ENCODE measurements around the gene SMARCA2.

Gene SMARCA2

DNA sequence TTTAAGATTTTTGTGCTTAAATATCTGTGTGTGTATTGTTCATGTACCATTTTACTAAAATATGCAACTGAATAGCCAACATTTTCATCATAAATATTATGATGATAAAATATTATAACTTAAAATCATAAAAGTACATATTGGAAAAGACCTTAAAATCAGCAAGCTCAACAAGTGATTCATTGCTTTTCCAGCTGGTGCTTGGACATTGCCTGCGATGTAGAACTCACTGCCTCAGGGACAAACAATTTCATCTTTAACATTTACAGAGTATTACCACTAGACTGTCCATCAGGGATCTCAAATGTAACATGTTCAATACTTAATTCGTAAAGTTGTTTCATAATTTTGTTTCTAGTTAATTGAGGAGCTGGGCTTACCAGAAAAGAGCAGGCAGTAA, 17.5 kb upstream of the SMARCA2 start:
- Mint-ChIP-seq H3K4me3 (no peak overlapping the region), H3K36me3 (ENCODE audit: low read depth) (no peaks in the 10 kb centered on the region), H3K4me1 (ENCODE audit: low read depth) (no peaks in the 10 kb centered on the region), H3K27ac (no peak overlapping the region), H3K9me3 (no peaks in the 10 kb centered on the region), H3K27me3 (ENCODE audit: low read depth) (peaks cover 18% of the 10 kb centered on the region)

DNA sequence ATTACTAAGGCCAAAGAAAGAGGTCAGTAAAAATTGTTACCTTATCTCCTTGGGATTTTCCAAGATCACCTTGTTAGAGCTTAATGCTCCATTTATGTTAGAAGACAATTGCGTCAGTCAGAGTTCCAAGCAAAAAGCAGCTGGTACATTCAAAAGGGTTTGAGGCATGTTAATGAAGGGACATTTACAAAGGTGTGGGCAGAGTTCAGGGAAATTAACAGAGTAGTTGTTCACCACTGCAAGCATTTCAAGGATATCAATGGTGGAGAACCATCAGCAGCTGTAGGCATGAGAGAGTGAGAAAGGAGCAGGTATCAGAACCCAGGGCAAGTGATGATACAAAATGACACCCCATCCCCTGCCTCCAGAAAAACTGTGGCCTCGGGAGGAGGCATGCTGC, 17.0 kb upstream of the SMARCA2 start:
- H3K4me1 Mint-ChIP-seq (ENCODE audit: low read depth): no peaks in the 10 kb centered on the region
- H3K36me3 Mint-ChIP-seq (ENCODE audit: low read depth): no peaks in the 10 kb centered on the region
- H3K27me3 Mint-ChIP-seq (ENCODE audit: low read depth): peaks cover 18% of the 10 kb centered on the region
- H3K9me3 Mint-ChIP-seq: no peaks in the 10 kb centered on the region
- no peak overlapping the region for H3K27ac Mint-ChIP-seq
- H3K4me3 Mint-ChIP-seq: no peak overlapping the region

DNA sequence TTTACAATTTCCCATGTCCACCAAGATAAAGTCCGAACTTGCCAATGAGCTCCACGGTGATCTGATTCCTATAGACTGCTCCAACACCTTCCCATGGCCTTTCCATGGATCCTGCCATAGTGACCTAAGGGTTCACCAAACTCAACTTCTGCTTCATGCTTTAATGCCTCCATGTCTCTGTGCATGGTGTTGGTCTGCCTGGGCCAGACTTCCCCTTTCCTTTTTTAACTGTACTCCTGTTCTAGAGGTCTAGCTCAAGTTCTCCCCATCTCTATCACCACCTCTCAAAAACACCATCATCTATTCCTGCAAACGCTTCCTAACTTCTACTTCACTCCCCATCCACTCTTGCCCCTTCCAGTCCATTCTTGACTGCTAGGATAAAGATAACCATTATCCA, 14.8 kb upstream of the SMARCA2 start:
- peaks cover 24% of the 10 kb centered on the region for H3K27me3 Mint-ChIP-seq (ENCODE audit: low read depth)
- no peaks in the 10 kb centered on the region for H3K36me3 Mint-ChIP-seq (ENCODE audit: low read depth)

DNA sequence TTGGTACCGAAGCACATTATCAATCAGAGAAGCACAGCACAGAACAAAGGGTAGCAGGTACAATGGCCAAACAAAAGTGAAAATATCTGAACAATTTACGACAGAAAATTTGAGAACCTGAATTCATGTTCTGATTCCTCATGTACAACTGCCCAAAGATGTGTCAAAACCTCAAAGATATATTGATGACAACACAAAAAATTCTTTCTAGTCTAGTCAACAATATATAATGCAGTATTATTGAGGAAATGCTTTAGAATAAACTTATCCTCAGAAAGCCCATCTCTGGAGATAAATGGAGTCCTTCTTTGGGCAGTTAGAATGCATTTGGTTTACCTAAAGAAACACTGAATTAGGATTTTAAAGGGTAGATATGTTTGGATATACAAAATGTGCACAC, 6.8 kb upstream of the SMARCA2 start:
- no peaks in the 10 kb centered on the region for H3K36me3 Mint-ChIP-seq (ENCODE audit: low read depth)

More for the DNA sequence above, 14.8 kb upstream of the SMARCA2 start:
- no peak overlapping the region for H3K4me3 Mint-ChIP-seq
- H3K9me3 Mint-ChIP-seq: no peaks in the 10 kb centered on the region
- H3K4me1 Mint-ChIP-seq (ENCODE audit: low read depth): peaks cover 2% of the 10 kb centered on the region
- no peak overlapping the region for H3K27ac Mint-ChIP-seq

GRCh38 chr9:2012347-2012746, 2.8 kb upstream of the SMARCA2 start:
- peaks cover 31% of the 10 kb centered on the region for H3K4me1 Mint-ChIP-seq (ENCODE audit: low read depth)

More for the DNA sequence above, 6.8 kb upstream of the SMARCA2 start:
- Mint-ChIP-seq H3K9me3 (no peaks in the 10 kb centered on the region), H3K27me3 (ENCODE audit: low read depth) (peaks cover 41% of the 10 kb centered on the region), H3K27ac (no peak overlapping the region), H3K4me3 (no peak overlapping the region), H3K4me1 (ENCODE audit: low read depth) (peaks cover 23% of the 10 kb centered on the region)

GRCh38 chr9:2013743-2014475, 1.2 kb upstream of the SMARCA2 start:
- Mint-ChIP-seq H3K27me3 (ENCODE audit: low read depth) (peaks cover 31% of the 10 kb centered on the region), H3K4me3 (peak overlapping the region; percentile 96), H3K4me1 (ENCODE audit: low read depth) (peaks cover 42% of the 10 kb centered on the region), H3K36me3 (ENCODE audit: low read depth) (peaks cover 8% of the 10 kb centered on the region), H3K9me3 (no peaks in the 10 kb centered on the region), H3K27ac (peak overlapping the region; percentile 39)

More at GRCh38 chr9:2012347-2012746, 2.8 kb upstream of the SMARCA2 start:
- Mint-ChIP-seq H3K27ac (no peak overlapping the region), H3K27me3 (ENCODE audit: low read depth) (peaks cover 31% of the 10 kb centered on the region), H3K9me3 (no peaks in the 10 kb centered on the region), H3K4me3 (no peak overlapping the region), H3K36me3 (ENCODE audit: low read depth) (peaks cover under 1% of the 10 kb centered on the region)

- Mint-ChIP-seq H3K9me3 (no peaks in the 10 kb centered on the region), H3K27me3 (ENCODE audit: low read depth) (peaks cover 27% of the 10 kb centered on the region), H3K36me3 (ENCODE audit: low read depth) (peaks cover 8% of the 10 kb centered on the region), H3K4me1 (ENCODE audit: low read depth) (peaks cover 57% of the 10 kb centered on the region), H3K27ac (peak overlapping the region; percentile 100), H3K4me3 (peak overlapping the region; percentile 96)
These were observed 647 bp downstream of the SMARCA2 start for GRCh38 chr9:2015581-2016407.

DNA sequence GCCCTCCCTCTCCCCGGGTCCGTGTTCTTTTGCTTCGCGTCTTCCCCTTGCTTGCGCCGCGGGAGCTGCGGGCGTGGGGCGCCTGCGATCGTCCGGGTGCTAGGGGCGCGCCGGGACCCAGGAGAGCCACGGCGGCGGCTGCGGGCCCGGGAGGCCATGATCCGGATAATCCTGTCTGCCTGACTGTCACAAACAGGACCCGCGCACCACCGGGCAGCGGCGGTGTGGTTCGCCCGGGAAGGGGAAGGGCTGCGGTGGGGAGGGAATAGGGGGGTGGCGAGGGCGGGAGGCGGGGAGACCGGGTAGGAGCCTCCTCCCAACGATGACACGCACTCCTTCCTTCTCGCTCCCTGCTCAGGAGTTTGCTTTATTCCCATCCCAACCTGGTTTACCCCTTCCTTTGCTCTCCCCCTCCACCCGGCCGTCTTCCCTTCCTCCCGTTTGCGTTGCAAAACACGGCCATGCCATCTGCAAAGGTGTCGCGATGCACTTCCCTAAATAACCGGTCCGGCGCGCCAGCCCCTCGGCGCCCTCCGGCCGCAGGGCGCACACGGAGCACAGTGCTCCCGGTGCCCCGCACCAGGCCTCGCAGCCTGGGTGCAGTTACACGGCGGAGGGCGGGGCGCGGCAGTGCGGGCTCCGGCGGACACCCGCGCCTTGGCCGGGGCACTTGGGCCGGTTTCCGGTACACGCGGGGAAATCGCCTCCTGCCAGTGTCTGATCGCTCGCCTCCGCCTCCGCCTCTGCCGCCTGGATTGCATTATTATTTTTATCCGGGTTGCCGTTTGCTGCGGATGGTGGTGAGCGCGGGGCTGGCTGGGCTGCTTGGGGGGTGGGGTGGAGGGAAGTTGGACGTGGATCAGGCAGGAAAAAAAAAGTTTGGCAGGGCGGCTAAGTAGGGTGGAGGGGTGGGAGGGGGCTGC, 1.5 kb downstream of the SMARCA2 start:
- Mint-ChIP-seq H3K27ac (peak overlapping the region; percentile 100), H3K27me3 (ENCODE audit: low read depth) (peaks cover 20% of the 10 kb centered on the region), H3K36me3 (ENCODE audit: low read depth) (peaks cover 8% of the 10 kb centered on the region), H3K4me3 (peak overlapping the region; percentile 96), H3K4me1 (ENCODE audit: low read depth) (peaks cover 58% of the 10 kb centered on the region), H3K9me3 (no peaks in the 10 kb centered on the region)

- H3K4me1 Mint-ChIP-seq (ENCODE audit: low read depth): peaks cover 59% of the 10 kb centered on the region
- H3K27me3 Mint-ChIP-seq (ENCODE audit: low read depth): peaks cover 11% of the 10 kb centered on the region
- H3K36me3 Mint-ChIP-seq (ENCODE audit: low read depth): peaks cover 15% of the 10 kb centered on the region
- no peaks in the 10 kb centered on the region for H3K9me3 Mint-ChIP-seq
- H3K4me3 Mint-ChIP-seq: peak overlapping the region; percentile 96
- peak overlapping the region; percentile 98 for H3K27ac Mint-ChIP-seq
These were observed 2.4 kb downstream of the SMARCA2 start for GRCh38 chr9:2017331-2018161.

DNA sequence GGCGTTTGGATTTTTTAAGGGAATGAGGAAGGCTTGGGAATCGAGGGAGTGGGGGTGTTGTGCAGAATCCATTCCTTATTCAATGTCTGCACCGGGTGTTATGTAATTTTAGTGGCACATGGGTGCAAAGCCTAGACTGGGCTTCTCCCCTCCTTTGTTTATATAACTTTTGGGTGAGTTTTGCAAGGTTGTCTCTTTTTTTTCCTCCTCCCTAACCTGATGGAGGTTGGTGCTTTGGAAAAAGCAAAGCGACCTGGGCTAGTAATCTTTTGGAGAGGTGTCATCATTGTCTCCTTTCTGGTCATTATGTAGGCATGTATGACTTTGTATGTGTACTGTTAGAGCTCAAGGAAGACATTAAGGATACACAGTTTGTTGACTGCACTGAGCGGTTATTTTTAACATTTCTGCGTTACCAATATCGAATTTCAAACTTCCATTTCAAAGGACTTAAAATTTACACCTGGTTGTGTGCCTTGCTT, 3.1 kb downstream of the SMARCA2 start:
- Mint-ChIP-seq H3K27ac (peak overlapping the region; percentile 98), H3K36me3 (ENCODE audit: low read depth) (peaks cover 15% of the 10 kb centered on the region), H3K4me3 (peak overlapping the region; percentile 96), H3K9me3 (no peaks in the 10 kb centered on the region), H3K4me1 (ENCODE audit: low read depth) (peaks cover 61% of the 10 kb centered on the region), H3K27me3 (ENCODE audit: low read depth) (peaks cover 5% of the 10 kb centered on the region)

- Mint-ChIP-seq H3K27me3 (ENCODE audit: low read depth) (no peaks in the 10 kb centered on the region), H3K36me3 (ENCODE audit: low read depth) (peaks cover 17% of the 10 kb centered on the region), H3K4me1 (ENCODE audit: low read depth) (peaks cover 62% of the 10 kb centered on the region), H3K4me3 (peak overlapping the region; percentile 96), H3K9me3 (no peaks in the 10 kb centered on the region), H3K27ac (peak overlapping the region; percentile 98)
These were observed 3.8 kb downstream of the SMARCA2 start for GRCh38 chr9:2018764-2019558.

DNA sequence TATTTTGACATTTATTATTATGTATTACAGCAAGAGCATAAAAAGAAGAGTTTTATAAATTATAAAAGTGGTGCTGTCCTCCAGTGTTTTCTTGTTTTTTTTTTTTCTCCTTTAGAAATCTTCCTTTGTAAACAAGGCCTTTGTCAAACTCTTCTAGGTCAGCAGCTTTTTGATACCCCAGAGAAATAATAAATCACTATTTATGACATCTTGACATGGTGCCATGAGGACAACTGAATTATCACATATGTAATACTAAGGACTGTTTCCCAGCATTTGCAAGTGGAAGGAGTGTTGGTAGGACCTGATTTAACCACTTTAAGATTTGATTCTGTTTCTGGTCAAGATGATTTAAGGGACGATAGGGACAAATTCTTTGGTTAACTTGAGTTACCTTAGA, 4.6 kb downstream of the SMARCA2 start:
- Mint-ChIP-seq H3K27ac (peak overlapping the region; percentile 76), H3K4me1 (ENCODE audit: low read depth) (peaks cover 68% of the 10 kb centered on the region), H3K27me3 (ENCODE audit: low read depth) (no peaks in the 10 kb centered on the region), H3K4me3 (peak overlapping the region; percentile 96), H3K9me3 (no peaks in the 10 kb centered on the region), H3K36me3 (ENCODE audit: low read depth) (peaks cover 21% of the 10 kb centered on the region)

DNA sequence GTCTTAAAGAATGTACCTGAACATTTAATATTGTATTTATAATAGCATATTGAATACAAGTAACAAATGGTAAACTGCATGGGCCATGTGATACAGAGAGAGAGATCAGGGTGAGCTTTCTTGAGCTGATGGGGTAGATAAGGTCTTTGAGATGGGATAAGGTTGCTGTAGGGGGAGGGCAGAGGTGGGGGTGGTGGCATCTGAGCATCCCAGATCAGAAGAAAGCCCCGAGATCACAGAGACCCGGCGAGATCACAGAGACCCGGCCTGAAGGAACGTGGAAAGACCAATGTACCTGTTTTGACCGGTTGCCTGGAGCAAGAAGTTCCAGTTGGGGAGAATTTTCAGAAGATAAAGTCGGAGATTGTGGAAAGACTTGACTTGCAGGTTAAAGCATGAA, 6.6 kb downstream of the SMARCA2 start:
- Mint-ChIP-seq H3K27me3 (ENCODE audit: low read depth) (no peaks in the 10 kb centered on the region), H3K4me3 (peak overlapping the region; percentile 55), H3K36me3 (ENCODE audit: low read depth) (peaks cover 24% of the 10 kb centered on the region), H3K4me1 (ENCODE audit: low read depth) (peaks cover 82% of the 10 kb centered on the region), H3K9me3 (no peaks in the 10 kb centered on the region), H3K27ac (peak overlapping the region; percentile 85)

Measured in T-helper 1 cell treated with Interleukin-12 subunit alpha and Interleukin-12 subunit beta and Interleukin-4 antibody, amounts not matched to agents 30 μg/mL and 1 μg/mL, for 36 hours (primary cell).